ENCODE measurements around the gene HPS4.

The HPS4 gene

DNA sequence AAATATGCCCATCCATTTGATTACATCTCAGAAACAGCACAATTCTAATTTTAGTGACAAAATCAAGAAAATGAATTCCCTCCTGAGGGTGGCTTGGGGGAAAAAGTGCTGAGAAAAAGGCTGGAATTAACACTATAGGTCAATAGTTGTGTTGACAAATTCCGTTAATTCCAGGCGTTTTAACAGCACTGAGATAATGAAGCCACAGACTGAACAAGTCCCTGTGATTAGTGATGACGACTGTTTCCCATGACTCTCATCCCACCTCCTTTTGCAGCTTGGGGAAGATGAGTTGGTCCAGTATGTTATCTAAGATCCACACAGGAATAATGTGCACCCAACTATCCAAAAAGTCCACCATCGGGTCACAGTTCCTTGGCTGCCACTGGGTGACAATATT lies 12.9 kb upstream of the HPS4 start:
- DNase-seq = no peak

DNA sequence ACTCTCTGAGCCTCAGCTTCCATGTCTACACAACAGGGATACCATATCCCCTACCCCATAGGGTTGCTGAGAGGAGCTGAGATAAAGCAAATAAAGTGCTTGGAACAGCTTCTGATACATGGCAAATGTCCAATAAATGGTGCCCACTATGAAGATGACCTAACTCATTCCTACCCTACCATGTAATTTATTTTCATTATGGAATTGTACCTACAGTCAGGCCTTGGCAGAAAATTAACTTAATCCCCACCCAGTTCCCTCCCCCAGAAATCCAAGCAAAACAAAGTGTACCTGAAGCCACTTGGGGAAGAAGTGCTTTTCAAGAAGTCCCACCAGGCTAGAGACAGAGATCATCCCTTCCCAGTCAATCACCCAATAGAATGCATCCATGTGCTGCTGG lies 10.9 kb upstream of the HPS4 start:
- no peak for DNase-seq

DNA sequence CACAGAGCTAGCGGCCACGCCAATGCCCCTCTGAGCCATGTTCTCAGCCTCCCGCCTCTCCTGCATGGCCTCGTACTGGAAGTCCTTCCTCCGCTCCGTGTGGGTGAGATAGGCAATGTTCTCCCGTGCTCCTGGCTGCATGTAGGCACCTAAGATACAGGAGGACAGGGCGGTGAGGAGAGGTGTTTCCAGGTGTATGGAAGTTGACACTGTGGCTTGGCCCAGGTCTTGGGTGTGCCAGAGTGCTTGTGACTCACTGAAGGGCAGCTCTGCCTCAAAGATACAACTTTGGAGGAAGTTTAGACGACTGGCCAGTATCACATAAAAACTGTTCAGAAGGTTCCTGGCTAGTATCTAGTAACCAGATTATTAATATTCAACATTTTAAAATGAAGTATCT lies 8.6 kb upstream of the HPS4 start:
- no peak for DNase-seq

DNA sequence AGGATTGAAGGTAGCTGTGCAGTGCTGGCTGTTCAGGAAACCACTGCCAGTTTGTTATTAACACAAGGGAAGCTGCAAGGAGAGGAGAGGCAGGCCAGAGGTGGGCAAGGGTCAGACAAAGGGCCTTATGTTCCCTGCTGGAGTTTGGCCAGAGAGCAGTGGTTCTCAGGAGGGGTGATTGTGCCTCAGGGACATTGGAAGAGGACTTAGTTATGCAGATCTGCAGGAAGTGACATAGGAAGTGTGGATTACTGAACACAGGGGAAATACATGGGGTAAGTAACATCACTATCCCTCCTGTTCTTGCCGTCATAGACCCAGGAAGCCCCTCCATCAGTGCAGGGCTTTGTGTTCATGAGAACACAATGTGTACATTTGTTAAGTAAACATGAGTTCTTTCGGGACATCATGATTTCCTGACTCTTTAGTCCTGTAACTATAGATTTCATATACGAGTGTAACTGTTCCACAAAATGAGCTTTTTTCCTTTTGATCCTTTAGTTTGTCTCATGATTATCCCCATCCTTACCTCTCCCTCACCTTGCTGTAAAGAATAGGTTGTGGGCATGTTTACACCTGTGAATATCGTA lies 6.0 kb upstream of the HPS4 start:
- no peak for DNase-seq

DNA sequence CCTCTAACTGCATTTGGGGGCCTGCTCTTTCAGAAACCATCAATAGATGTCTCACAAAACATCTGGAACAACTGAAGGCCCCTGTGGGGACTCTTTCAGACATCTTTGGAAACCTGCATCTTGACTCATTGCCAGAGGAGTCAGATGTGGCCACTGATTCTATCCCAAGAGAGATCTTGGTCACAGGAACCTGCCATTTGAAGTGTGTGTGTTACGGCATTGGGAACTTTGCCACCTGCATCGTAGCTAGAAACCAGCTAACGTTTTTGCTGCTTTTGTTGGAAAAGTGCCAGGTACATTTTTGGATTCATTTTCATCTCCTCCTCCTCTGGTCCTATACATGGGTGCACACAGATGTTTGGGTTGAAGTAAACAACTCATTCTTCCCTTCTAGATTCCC lies 4.4 kb upstream of the HPS4 start:
- DNase-seq = no peak

DNA sequence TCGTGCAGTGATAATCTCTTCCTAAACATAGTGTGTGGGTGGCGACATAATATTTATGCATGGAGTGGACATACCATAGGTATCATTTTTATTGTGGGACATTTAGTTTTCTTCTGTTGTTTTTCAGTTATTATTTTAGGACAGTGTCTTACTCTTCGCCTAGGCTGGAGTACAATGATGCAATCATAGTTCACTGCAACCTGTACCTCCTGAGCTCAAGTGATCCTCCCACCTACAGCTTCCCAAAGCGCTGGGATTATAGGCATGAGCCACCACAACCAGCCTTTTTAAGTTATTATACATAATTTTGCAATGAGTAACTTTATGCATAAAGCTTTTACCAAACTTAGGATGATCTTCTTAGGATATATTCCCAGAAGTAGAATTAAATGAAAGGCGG lies 2.8 kb upstream of the HPS4 start:
- DNase-seq = no peak

DNA sequence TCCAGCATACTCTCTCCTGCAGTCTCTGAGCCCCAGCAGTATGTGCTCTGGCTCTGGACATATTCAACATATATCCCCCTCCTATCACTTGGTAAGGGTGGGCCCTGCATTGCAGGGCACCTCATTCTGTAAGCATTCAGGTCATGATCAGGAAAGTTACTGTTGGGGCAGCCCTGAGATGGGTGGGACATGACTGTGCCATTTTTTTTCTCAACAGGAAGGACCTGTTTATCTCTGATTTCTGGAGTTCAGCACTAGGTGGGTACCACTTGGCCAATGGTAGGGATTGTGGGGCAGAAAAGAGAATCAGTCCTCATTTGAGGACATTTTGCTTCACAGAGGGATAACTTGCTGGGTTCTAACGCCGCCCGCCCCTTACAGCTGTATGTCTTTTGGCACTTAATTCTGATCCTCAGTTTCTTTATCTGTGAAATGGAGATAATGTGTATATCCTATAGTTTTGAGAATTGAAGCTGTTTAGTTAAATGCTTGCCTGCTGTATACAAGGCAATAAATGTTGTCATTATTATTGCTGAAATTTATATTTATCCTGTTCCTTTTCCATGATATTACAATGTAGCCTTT lies 2.3 kb upstream of the HPS4 start:
- DNase-seq = no peak

DNA sequence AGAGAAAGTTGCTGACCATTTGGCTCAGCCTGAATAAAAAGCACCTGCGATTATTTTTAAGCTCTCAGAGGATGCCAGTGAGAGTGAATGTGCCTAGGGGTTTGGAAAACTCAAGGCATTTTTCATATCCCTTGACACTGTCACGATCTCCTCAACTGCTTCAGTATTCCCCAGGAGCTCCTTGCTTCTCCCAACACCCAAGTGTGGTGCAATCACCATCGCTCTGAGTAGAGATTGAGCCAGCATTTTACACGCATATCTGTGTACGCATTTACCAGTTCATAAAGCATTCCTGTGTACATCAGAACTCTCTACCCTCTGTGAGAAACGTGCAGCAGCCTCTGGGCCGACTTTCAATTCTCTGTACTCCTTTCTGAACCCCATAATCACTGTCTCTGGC lies 1.4 kb upstream of the HPS4 start:
- no peak for DNase-seq

DNA sequence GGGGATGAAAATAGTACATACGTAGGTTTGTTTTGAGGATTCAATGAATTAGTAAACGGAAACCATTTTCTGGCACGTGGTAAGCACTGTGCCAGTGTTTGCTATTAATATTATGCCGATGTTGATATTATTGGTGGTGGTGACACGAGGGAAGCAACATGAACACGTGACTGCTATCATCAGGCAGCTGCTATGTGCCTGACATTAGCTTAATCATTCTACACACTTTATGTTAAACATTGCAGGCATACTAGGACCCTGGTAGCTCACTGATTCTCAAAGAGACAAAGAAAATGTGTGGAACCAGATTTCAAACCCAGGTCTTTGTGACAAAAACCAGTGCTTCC lies 750 bp upstream of the HPS4 start:
- no peak for DNase-seq

DNA sequence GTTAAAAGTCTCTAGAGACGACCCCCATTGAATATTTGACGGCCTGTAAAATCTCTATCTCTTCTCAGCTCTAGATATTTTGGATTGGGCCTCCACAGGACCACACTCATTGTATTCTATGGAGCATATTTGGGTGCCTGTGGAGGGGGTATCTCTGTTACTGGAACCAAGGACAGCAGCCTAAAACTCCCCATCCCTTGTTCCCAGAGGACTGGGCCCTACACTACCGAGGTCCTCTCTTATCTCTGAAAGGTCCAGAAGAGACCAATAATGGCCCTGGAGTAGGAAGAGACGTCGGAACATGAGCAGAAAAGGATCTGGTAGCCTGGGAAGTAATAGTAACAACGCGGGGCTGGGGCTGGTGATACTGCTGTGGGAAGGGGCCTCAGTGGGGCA lies 542 bp downstream of the HPS4 start:
- no peak for DNase-seq

DNA sequence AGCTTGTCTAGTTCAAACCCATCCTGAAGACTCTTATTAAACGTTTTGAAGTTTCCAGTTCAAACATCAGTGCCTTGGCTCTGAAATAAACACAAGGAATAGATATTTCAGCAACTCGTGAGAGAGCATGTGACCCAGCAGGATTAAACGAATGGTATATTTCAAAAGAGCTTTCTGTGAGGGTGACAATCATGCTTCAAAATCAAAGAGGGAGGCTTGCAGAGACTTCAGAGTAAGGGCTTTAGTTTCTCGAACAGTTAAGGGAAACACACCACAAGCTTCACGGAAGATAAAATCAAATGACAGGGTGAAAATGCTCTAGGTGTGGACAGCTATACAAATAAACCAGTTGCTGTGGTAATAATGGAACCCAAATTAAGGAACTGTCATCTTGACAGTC lies 1.4 kb downstream of the HPS4 start:
- DNase-seq = no peak

DNA sequence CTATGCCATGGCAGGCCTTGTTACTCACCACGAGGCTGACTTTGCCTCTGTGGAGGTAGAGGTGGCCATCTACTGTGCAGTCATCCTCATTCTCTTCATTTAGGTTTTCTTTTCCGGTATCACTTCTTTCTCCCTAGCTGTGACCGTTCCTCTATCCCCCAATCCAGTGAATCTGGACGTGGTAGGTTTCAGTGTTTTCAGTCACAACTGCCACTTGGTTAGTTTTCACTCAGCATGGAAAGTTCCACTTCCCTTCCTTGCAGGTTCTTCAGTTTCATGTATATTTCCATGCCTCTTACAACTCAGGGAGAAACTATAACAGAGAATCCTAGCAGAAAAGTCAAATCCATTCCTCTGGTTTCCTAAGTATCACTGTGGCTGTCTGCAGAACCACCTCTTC lies 1.9 kb downstream of the HPS4 start:
- DNase-seq = no peak

DNA sequence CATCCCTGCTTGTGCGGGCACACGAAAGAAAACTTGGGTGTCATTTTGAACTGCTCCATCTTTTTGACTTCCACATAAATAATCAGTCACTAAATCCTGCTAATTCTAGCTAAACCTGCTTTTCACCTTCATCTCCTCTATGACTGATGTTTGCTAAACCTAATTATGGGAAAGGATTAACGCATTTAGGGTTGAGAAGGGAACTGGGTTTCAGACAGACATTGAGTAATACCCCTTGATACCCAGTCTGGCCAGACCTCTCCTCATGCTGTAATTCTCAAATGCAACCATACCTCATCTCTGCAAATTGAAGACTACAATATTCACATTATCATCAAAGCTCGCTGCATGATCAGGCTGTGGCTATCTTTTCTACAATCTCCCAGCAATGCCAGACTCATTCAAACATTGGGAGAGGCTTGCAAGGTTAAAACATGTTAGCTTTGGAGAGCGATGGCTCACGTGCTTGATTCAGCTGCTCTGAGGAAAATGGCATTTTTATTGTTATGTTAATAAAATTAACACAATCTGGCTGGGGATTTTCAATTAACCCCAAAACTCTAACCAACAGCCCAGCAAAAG lies 2.4 kb downstream of the HPS4 start:
- DNase-seq = no peak

DNA sequence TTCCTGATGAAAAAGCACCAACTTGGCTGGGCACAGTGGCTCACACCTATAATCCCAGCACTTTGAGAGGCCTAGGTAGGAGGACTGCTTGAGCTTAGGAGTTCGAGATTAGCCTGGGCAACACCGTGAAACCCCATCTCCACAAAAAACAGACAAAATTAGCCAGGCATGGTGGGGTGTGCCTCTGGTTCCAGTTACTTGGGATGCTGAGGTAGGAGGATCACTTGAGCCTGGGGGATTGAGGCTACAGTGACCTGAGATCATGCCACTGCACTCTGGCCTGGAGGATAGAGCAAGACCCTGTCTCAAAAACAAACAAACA lies 3.0 kb downstream of the HPS4 start:
- no peak for DNase-seq

DNA sequence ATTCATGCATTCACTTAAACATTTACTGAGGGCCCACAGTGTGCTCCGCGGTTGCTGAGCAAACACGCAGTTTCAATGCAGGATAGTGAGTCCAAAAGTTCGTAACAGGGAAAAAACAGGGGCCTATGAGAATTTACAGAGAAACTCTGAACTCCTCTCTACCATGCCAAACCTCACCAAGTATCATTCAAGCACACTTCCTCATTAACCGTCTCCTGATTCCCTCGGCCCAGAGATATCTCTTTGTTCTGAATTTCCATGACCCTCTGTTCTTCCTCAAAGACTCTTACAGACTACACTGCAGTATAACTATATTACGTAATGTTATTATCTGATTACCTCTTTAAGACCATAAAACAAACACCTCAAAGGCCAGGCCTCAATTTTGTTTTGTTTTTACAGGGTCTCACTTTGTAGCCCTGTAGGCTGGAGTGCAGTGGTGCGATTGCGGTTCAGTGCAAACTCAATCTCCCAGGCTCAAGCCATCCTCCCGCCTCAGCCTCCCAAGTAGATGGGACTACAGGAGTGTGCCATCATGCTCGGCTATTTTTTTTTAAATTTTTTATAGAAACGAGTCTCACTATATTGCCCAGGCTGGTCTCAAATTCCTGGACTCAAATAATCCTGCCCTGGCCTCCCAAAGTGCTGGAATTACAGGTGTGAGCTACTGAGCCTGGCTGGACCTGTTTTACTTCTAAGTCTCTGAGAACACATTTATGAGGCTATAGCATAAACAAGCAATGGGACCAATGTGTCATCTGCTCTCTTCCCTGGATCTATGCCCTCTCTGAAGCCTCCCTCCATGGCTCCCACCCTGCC lies 3.6 kb downstream of the HPS4 start:
- DNase-seq = no peak

DNA sequence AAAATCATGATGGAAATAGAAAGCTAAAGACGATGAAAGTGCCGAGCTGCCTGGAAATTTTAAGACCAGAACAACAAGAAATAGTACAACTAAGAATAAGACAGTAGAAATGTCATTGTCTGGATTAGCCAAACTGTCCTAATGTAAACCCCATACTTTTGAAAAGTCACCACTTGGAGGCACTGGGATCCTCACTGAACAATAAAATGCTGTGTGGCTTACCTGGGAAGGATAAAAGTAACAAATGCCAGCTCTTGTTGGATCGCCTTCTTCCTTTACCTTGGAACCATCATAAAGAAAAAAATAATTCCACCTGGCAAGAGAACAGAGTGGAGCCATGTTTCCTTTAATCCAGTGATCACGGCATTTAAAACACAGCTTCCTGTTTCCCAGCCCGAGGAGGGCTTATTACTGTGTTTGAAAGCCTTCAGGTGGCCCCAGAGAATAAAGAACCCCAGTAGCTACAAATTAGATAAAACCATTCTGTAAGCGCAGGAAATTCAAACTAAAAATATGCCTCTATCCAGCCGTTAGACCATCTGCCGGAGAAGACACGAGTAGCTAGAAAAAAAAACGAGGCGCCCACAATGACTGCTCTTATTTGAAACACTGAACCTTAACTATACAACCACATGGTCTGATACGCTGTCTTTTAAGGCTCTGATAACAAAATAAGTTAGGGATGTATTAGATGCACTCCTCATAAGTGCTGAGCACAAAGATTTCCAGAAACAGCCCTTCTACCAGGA lies 4.4 kb downstream of the HPS4 start:
- no peak for DNase-seq

DNA sequence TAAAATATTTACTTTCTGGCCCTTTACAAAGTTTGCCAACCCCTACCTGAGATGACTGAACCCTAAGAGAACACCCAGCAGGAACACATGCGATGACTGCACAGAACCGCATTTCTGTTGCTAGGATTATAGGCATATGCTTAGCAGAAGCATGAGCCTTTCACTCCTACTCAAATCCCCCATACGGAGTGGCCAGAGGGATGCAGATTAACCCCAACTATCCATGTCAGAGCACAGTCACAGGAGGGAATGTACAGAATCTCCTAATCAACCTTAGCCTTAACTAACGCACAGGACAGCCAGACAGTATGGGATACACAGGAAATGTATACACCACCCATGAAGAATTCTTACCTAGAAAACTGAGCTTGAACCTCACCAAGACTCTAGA lies 6.2 kb downstream of the HPS4 start:
- DNase-seq = no peak

DNA sequence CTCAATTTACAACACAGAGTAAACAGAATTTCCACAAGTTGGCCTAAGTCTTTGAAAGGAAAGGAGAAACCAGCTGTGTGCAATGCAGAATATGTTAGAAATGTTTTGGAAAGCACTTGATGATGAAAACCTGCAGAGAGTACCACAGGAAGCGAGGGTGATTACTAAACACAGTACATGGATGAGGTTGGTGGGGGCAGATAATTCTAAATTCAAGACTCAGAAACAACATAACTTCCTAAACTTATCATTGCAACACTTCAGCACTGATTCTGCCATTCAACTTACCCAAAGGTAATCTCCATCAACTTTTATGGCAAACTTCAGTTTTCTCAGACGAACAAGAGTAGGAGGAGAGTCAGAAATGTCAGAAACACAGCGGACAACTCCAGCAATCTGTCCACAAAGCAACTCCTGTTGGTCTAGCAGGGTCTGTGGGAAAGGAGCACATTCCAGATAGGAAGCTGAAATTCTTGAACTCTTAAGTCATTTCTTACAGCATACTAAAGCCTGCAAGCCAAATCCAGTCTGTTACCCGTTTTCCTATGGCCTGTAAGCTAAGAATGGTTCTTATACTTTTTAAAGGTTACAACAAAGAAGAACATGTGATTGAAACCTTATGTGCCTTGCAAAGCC lies 6.8 kb downstream of the HPS4 start:
- no peak for DNase-seq

DNA sequence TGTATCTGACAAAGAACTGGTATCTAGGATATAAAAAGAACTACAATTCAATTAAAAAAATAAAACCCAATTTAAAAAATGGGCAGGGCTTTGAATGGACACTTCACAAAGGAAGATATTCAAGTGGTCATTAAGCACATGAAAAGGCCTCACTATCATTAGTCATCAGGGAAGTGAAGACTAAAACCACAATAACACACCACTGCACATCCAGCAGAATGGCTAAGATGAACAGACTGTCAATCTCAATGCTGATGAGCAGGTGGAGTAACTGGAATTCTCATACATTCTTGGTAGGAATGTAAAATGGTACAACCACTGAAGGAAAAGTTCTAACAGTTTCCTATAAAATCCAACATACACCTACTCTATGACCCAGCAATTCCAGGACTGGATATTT lies 8.9 kb downstream of the HPS4 start:
- no peak for DNase-seq

DNA sequence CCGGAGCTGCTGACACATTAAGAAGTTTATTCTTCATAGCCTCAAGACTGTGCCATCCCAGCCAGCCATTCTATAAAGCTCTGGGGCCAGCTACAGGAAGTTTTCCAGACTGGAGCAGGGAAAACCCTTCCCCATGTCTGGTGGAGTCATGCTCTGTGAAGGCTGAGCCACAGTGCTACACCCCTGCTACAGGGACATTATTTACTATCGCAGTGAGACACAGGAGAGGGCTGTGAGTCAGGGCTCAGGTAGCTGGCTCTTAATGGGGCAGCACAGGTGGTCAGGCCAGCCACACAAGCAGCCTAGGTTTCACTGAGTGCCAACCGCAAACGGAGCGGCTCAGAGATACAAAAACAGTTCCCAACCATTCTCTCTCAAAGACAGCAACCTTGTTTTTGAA lies 12.1 kb downstream of the HPS4 start:
- no peak for DNase-seq

DNA sequence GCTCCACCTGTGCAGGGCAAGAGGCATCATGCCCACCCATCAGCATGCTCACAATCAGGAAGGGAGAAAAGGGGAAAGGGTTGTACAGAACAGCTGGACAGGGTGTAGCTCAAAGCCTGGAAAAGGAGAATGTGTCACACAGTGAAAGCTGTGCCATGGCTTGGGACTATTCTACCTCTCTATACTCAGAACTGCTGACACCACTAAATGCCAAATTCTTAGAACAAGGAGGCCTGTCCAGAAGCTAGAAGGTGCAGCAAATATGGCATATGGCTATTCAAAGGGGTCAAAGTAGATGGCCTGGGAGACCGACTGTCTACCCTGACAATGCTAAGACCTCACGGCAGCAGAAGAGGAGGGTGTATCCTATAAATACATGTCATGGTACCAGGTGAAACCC lies 12.8 kb downstream of the HPS4 start:
- no peak for DNase-seq

DNA sequence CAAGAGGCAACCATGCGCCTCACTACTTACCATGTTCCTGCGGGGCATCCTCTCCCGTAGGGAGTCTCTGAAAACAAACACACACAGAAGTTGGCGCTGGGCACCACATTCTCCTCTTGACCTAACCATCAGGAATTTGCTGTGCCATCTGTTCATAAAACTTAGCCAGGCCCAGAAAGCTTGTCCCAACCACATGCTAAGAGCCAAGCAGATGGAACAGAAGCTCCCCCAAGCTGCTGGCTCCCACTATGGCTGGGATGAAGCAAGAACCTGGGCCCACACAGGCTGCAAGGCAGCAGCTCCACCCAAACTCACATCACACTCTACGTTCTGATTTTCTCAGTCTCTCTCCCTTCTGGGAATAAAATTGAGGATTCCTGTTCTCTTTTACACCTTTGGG lies 17.4 kb downstream of the HPS4 start:
- no peak for DNase-seq

DNA sequence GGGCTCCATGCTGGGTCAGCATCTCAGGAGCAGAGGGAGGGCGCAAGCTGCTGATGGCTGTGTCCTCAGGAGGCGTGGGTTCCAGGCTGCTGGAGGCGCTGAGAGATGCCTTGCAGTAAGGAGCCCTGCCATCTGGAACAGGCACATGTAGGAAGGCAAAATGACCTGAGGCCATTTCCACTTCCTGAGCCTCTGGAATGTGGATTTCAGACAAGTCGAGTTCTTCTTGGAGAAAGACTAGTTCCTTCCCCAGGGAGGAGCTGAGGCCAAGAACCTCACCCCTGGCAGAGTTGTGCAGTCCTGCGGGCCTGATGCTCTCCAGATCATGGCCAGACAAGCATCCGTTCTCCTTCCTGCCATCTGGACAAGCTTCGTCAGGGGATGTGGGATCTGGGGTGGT lies 19.3 kb downstream of the HPS4 start:
- DNase-seq = no peak
